Aorta (tissue), 5 donors: Measurements from ENCODE around the gene KCNK1. TPM values are rescaled to one million over a fixed set of nuclear protein-coding genes. Genes with fewer than 3 reads are reported as not detected.
"Not testable (repeated sequence)": the region's sequence is repeated elsewhere in the genome, so short reads cannot be mapped to it uniquely, and the experiment has no call there.

Experiments
- ATAC-seq: fragments of 200-7000 bp; cut with Tn5 transposase; one replicate; pipeline ENCODE4 v1.9.1; 2022; ENCODE audit warnings: moderate library complexity; ENCODE audit not compliant: low FRiP score
- DNase-seq, 2 donors: peaks; one replicate each; pipeline ENCODE4 v3.0.0-alpha.2; 2020
- H3K27ac ChIP-seq, 2 donors: one replicate each; pipeline ENCODE4 v1.5.1; 2013; ENCODE audit warnings: low read length in 2 of 2, mild to moderate bottlenecking in 2 of 2, moderate library complexity in 2 of 2, control low read depth in 1 of 2, inconsistent platforms in 1 of 2, low read depth in 1 of 2
- H3K27me3 ChIP-seq, 2 donors: one replicate each; pipeline ENCODE4 v1.6.1; 2013; ENCODE audit warnings: control low read depth in 1 of 2, low read length in 1 of 2, mild to moderate bottlenecking in 1 of 2, moderate library complexity in 1 of 2; ENCODE audit not compliant: insufficient read depth in 2 of 2, control insufficient read depth in 1 of 2
- H3K36me3 ChIP-seq, 2 donors: one replicate each; pipeline ENCODE4 v1.6.1; 2013; ENCODE audit warnings: control low read depth in 1 of 2, low read length in 1 of 2, mild to moderate bottlenecking in 1 of 2; ENCODE audit not compliant: insufficient read depth in 2 of 2, control insufficient read depth in 1 of 2
- H3K4me1 ChIP-seq, 2 donors: one replicate each; pipeline ENCODE4 v1.6.1; 2013; ENCODE audit warnings: low read length in 2 of 2, control low read depth in 1 of 2, mild to moderate bottlenecking in 1 of 2, moderate library complexity in 1 of 2; ENCODE audit not compliant: insufficient read depth in 2 of 2, control insufficient read depth in 1 of 2
- H3K4me3 ChIP-seq, 2 donors: one replicate each; pipeline ENCODE4 v1.5.1; 2013; ENCODE audit warnings: low read length in 2 of 2, control low read depth in 1 of 2, mild to moderate bottlenecking in 1 of 2
- H3K9me3 ChIP-seq: one replicate; pipeline ENCODE4 v1.6.1; 2013; ENCODE audit warnings: mild to moderate bottlenecking, low read length; ENCODE audit not compliant: control insufficient read depth
- WGBS, 2 donors: extraction: QIAGEN DNeasy Blood & Tissue Kit; methylation state at CpG; one replicate each; pipeline ENCODE4 v1.1.7; 2013; 5-methylcytosine and 5-hydroxymethylcytosine counted together
- intact Hi-C, 2 donors: fragments of 100-400 bp; cut with DNase I; formaldehyde crosslinking; loops; one replicate each; pipeline versions ENCODE4 v1.14.2 to v1.15.0; 2022
- polyA plus RNA-seq, 2 donors: library from polyadenylated mRNA; stranded (reverse); fragments of 200-250 nt; gene quantifications; one replicate each; pipeline ENCODE4 v1.2.3, GENCODE V29; 2013
- total RNA-seq, 2 donors: library from RNA; stranded (reverse); fragmentation: NEBNext Ultra II Directional; extraction: Animal tissue kit (Norgen Biotek cat#: 25700); gene quantifications; one replicate each; pipeline ENCODE4 v1.2.1, GENCODE V29; 2021
- donor health status: healthy with polysubstance abuse.
- donor health status: Bipolar disorder and iron deficiency.
- donor health status: DM: no; HTN: no; CAD: no.
- donor health status: DM: no; HTN: no; CAD: no.
- donor health status: DM: yes; HTN: yes; CAD: no.

The KCNK1 gene
- total and polyA plus RNA-seq, 4 donors: 1.5 to 7.0 (median 5.9) TPM; not detected in 1

DNA sequence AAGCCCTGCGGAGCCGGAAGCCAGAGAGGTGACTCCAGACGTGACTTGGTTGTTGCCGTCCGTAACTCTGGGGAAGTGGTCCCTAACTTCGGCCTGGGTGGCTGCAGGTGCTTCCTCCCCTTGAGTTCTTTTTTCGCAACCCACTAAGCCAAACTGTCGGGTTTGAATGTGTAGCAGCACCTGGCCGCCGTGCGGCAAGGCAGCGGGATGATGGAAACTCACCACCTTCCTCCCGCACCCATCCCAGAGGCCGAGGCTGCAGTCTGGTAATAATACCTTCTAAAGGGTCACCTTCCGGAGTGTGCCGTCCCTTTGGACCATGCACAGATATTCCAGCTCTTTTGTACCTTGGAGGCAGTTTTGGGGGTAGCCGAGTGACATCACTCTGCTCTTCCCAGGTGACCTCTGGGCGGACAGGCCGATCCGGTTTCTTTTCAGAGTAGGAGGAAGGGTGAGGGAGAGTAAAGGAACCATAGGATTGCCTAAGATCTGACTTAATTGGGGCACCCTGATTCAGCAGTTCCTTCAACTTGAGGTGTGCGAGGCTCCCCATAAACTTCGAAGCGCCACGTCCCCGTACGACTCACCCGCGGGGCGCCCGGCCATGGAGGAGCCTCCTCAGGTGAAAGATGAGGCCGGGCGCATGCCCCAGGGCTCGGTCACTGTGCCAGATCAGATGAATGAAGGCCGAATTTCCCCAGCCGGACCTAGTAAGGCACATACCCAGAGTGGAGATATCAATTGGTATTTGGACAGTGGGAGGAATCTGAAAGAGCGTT, 1.0 kb downstream of the KCNK1 start:
- intact Hi-C loops: no loop called here
- Histone ChIP-seq H3K4me3 (peak overlapping the region in 1 of 2 donors; percentile 57), H3K9me3 (no peaks in the 10 kb centered on the region), H3K27me3 (no peaks in the 10 kb centered on the region), H3K36me3 (no peaks in the 10 kb centered on the region), H3K27ac (no peak overlapping the region), H3K4me1 (no peaks in the 10 kb centered on the region)
- 17 to 39% methylated on average over 36 of the region's 36 CpGs for WGBS, 2 donors
- DNase-seq (no peak), ATAC-seq (no peak)

GRCh38 chr1:233615571-233615970, 1.7 kb downstream of the KCNK1 start:
- DNase-seq: no peak
- intact Hi-C loops: no loop called here
- H3K27me3 ChIP-seq: no peaks in the 10 kb centered on the region

GRCh38 chr1:233617025-233617424, 3.1 kb downstream of the KCNK1 start:
- ATAC-seq (no peak), DNase-seq (no peak)
- Histone ChIP-seq H3K4me3 (no peak overlapping the region), H3K4me1 (no peaks in the 10 kb centered on the region), H3K36me3 (no peaks in the 10 kb centered on the region), H3K27me3 (no peaks in the 10 kb centered on the region), H3K9me3 (no peaks in the 10 kb centered on the region), H3K27ac (no peak overlapping the region)
- intact Hi-C loops: no loop called here
- WGBS, 2 donors: 47 to 67% methylated on average over 1 of the region's 1 CpG

More at GRCh38 chr1:233615571-233615970, 1.7 kb downstream of the KCNK1 start:
- Histone ChIP-seq H3K27ac (no peak overlapping the region), H3K4me1 (no peaks in the 10 kb centered on the region), H3K36me3 (no peaks in the 10 kb centered on the region), H3K4me3 (no peak overlapping the region), H3K9me3 (no peaks in the 10 kb centered on the region)
- no peak for ATAC-seq
- 80 to 87% methylated on average over 3 of the region's 3 CpGs for WGBS, 2 donors

DNA sequence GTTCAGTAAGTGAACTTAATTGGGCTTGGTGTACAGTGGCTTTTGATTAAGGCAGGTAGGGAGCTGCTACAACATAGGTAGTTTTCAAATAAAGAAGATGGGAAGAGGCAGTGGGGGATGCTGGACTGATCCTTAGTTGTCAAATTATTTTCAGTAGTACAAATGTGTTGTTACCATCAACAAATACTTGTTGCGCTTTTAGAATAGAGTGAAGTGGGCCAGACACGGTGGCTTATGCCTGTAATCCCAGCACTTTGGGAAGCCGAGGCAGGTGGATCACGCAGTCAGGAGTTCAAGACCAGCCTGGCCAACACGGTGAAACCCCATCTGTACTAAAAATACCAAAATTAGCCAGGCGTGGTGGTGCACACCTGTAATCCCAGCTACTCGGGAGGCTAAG, 5.5 kb downstream of the KCNK1 start:
- H3K9me3 ChIP-seq, H3K4me1 ChIP-seq, intact Hi-C loops, H3K27ac ChIP-seq, ATAC-seq, DNase-seq, H3K4me3 ChIP-seq, H3K27me3 ChIP-seq, H3K36me3 ChIP-seq: not testable (repeated sequence)
- 95% methylated on average over 7 of the region's 7 CpGs for WGBS, 2 donors

- DNase-seq (no peak), ATAC-seq (no peak)
- 85 to 95% methylated on average over 2 of the region's 2 CpGs for WGBS, 2 donors
- Histone ChIP-seq H3K27me3 (peaks cover 0 to 2% of the 10 kb centered on the region in 2 donors), H3K4me3 (no peak overlapping the region), H3K4me1 (no peaks in the 10 kb centered on the region), H3K27ac (no peak overlapping the region), H3K36me3 (no peaks in the 10 kb centered on the region), H3K9me3 (no peaks in the 10 kb centered on the region)
- intact Hi-C loops: no loop called here
Measured at GRCh38 chr1:233620065-233620464, 6.2 kb downstream of the KCNK1 start.

- H3K27me3 ChIP-seq: peaks cover 0 to 3% of the 10 kb centered on the region in 2 donors
- 91 to 92% methylated on average over 3 of the region's 3 CpGs for WGBS, 2 donors
- H3K36me3 ChIP-seq: no peaks in the 10 kb centered on the region
- no peak overlapping the region for H3K4me3 ChIP-seq
- ATAC-seq (no peak), DNase-seq (no peak)
- intact Hi-C loops: no loop called here
- no peaks in the 10 kb centered on the region for H3K9me3 ChIP-seq
- H3K4me1 ChIP-seq: no peaks in the 10 kb centered on the region
- H3K27ac ChIP-seq: no peak overlapping the region
Measured at GRCh38 chr1:233621923-233622322, 8.0 kb downstream of the KCNK1 start.

- no peaks in the 10 kb centered on the region for H3K4me1 ChIP-seq
- peaks cover 0 to 3% of the 10 kb centered on the region in 2 donors for H3K27me3 ChIP-seq
- H3K27ac ChIP-seq: no peak overlapping the region
- no peak overlapping the region for H3K4me3 ChIP-seq
- H3K36me3 ChIP-seq: no peaks in the 10 kb centered on the region
- intact Hi-C loops: no loop called here
- WGBS, 2 donors: 95 to 98% methylated on average over 3 of the region's 3 CpGs
- DNase-seq (no peak), ATAC-seq (no peak)
- no peaks in the 10 kb centered on the region for H3K9me3 ChIP-seq
Measured at GRCh38 chr1:233624289-233624688, 10.4 kb downstream of the KCNK1 start.

- intact Hi-C loops: no loop called here
- no peaks in the 10 kb centered on the region for H3K9me3 ChIP-seq
- no peak for DNase-seq
- no peak for ATAC-seq
- 93 to 97% methylated on average over 2 of the region's 2 CpGs for WGBS, 2 donors
- H3K27ac ChIP-seq: no peak overlapping the region
- no peak overlapping the region for H3K4me3 ChIP-seq
- no peaks in the 10 kb centered on the region for H3K4me1 ChIP-seq
- H3K27me3 ChIP-seq: peaks cover 0 to 3% of the 10 kb centered on the region in 2 donors
- no peaks in the 10 kb centered on the region for H3K36me3 ChIP-seq
Measured at GRCh38 chr1:233625087-233625486, 11.2 kb downstream of the KCNK1 start.

- no peaks in the 10 kb centered on the region for H3K9me3 ChIP-seq
- H3K27ac ChIP-seq: no peak overlapping the region
- ATAC-seq: no peak
- H3K4me1 ChIP-seq: no peaks in the 10 kb centered on the region
- H3K27me3 ChIP-seq: peaks cover 0 to 3% of the 10 kb centered on the region in 2 donors
- DNase-seq: no peak
- intact Hi-C loops: no loop called here
- 81 to 88% methylated on average over 4 of the region's 4 CpGs for WGBS, 2 donors
- no peaks in the 10 kb centered on the region for H3K36me3 ChIP-seq
- H3K4me3 ChIP-seq: no peak overlapping the region
Measured at GRCh38 chr1:233625510-233625981, 11.6 kb downstream of the KCNK1 start.
